OCI-LY7 (cell line): ENCODE measurements around the gene MAN1C1. TPM values are rescaled to one million over a fixed set of nuclear protein-coding genes. Genes with fewer than 3 reads are reported as not detected.

Experiments
- BruUV-seq: library from RNA; stranded (reverse); fragments of 400-500 nt; replicated peaks from 2 replicates; lab custom pipeline; 2021; lab: Mats Ljungman, UMichigan
- CTCF ChIA-PET: fragments of 300-600 bp; sonication (Branson Sonifier 250); formaldehyde crosslinking; loops from one replicate; lab custom pipeline; 2022; ENCODE audit warnings: antibody characterized with exemption; ENCODE audit not compliant: unreplicated experiment; lab: Charles Lee
- POLR2A ChIA-PET: fragments of 300-600 bp; sonication (Branson Sonifier 250); formaldehyde crosslinking; loops from one replicate; lab custom pipeline; 2022; ENCODE audit warnings: antibody characterized with exemption; lab: Charles Lee
- DNase-seq: peaks from one replicate; pipeline ENCODE4 v3.0.0-alpha.2; 2015; ENCODE audit warnings: low spot score
- H2AFZ ChIP-seq: fragments of 200-600 bp; sonication (generic), shearing (Covaris generic); 2 replicates; pipeline ENCODE4 v1.6.1; 2014; ENCODE audit warnings: mild to moderate bottlenecking, antibody characterized with exemption, low read length, moderate library complexity
- H3K27ac ChIP-seq: fragments of 200-600 bp; sonication (generic); 2 replicates; pipeline ENCODE4 v1.5.1; 2014; ENCODE audit warnings: mixed run types, low read depth, mild to moderate bottlenecking, moderate library complexity, low read length, inconsistent platforms; ENCODE audit not compliant: poor library complexity, severe bottlenecking
- H3K36me3 ChIP-seq: fragments of 200-600 bp; sonication (generic); 2 replicates; pipeline ENCODE4 v1.6.1; 2014; ENCODE audit warnings: mild to moderate bottlenecking, antibody characterized with exemption, low read length, moderate library complexity, mixed read lengths; ENCODE audit not compliant: insufficient read depth
- H3K4me1 ChIP-seq: fragments of 200-600 bp; sonication (generic); 2 replicates; pipeline ENCODE4 v1.5.1; 2014; ENCODE audit warnings: mild to moderate bottlenecking, low read length; ENCODE audit not compliant: insufficient read depth, poor library complexity, severe bottlenecking
- H3K4me2 ChIP-seq: fragments of 200-600 bp; sonication (generic); 2 replicates; pipeline ENCODE4 v1.6.1; 2014; ENCODE audit warnings: mild to moderate bottlenecking, low read length
- H3K4me3 ChIP-seq: fragments of 200-600 bp; sonication (generic); 2 replicates; pipeline ENCODE4 v1.5.1; 2014; ENCODE audit warnings: mild to moderate bottlenecking, low read depth, low read length; ENCODE audit not compliant: poor library complexity, severe bottlenecking
- H3K79me2 ChIP-seq: fragments of 200-600 bp; sonication (generic); 2 replicates; pipeline ENCODE4 v1.6.1; 2016; ENCODE audit warnings: low read depth, mild to moderate bottlenecking, low read length, moderate library complexity, mixed read lengths; ENCODE audit not compliant: insufficient read depth
- H3K9me2 ChIP-seq: fragments of 200-600 bp; sonication (generic); 2 replicates; pipeline ENCODE4 v1.6.1; 2016; ENCODE audit warnings: mild to moderate bottlenecking, low read length, mixed read lengths; ENCODE audit not compliant: insufficient read depth
- H3K9me3 ChIP-seq: fragments of 200-600 bp; sonication (generic); 2 replicates; pipeline ENCODE4 v1.6.1; 2014; ENCODE audit warnings: mild to moderate bottlenecking, mixed run types, low read length, mixed read lengths
- H4K20me1 ChIP-seq: fragments of 200-600 bp; sonication (generic); 2 replicates; pipeline ENCODE4 v1.6.1; 2014; ENCODE audit warnings: mild to moderate bottlenecking, antibody characterized with exemption, low read length, moderate library complexity, mixed read lengths; ENCODE audit not compliant: insufficient read depth
- CTCF ChIP-seq: fragments of 200-600 bp; sonication (generic); conservative IDR thresholded peaks from 2 replicates; pipeline ENCODE4 v1.5.1; 2014; ENCODE audit warnings: mild to moderate bottlenecking, antibody characterized with exemption, low read length, moderate library complexity, mixed read lengths
- EZH2phosphoT487 ChIP-seq: fragments of 200-600 bp; sonication (generic); IDR thresholded peaks from 2 replicates; pipeline ENCODE4 v1.6.1; 2018; ENCODE audit warnings: low read depth, borderline replicate concordance, mild to moderate bottlenecking, mixed run types, antibody characterized with exemption, low read length, moderate library complexity, mixed read lengths
- intact Hi-C: fragments of 100-400 bp; cut with micrococcal nuclease; formaldehyde crosslinking; loops from one replicate; pipeline ENCODE4 v1.10.0; 2022; ENCODE audit not compliant: unreplicated experiment
- total RNA-seq, 2 experiments: library from RNA; depleted of rRNA in 1 of 2; stranded (reverse); fragments of >200 nt in 1 of 2; shearing (Covaris generic) in 1 of 2; gene quantifications; 2 replicates each; pipeline ENCODE4 v1.2.3, GENCODE V29; 2014 to 2022

MAN1C1 gene
- total RNA-seq, 2 experiments from 2014 or later = 3.0 to 4.9 TPM

- no peak overlapping the region for H3K4me2 ChIP-seq
- no peak overlapping the region for H3K4me3 ChIP-seq
- H4K20me1 ChIP-seq = no peaks in the 10 kb centered on the region
- H3K79me2 ChIP-seq = no peaks in the 10 kb centered on the region
- H3K36me3 ChIP-seq = no peaks in the 10 kb centered on the region
- no peak for DNase-seq
- H3K4me1 ChIP-seq = no peaks in the 10 kb centered on the region
- no peak overlapping the region for H3K27ac ChIP-seq
- ChIA-PET CTCF (no interaction called here), POLR2A (no interaction called here)
- no peak overlapping the region for H2AFZ ChIP-seq
- intact Hi-C loops = no loop called here
- no peaks in the 10 kb centered on the region for H3K9me3 ChIP-seq
- BruUV-seq = no TSS peak
- TF ChIP-seq CTCF (no peak), EZH2phosphoT487 (no peak)
- no peaks in the 10 kb centered on the region for H3K9me2 ChIP-seq
Measured at GRCh38 chr1:25688390-25689119, 72.0 kb downstream of the MAN1C1 start.

GRCh38 chr1:25689686-25690381 is 73.2 kb downstream of the MAN1C1 start:
- H3K9me2 ChIP-seq = no peaks in the 10 kb centered on the region
- DNase-seq = no peak
- CTCF ChIA-PET = interaction anchor here (0.6 kb wide), 1 partner anchor 117 kb away, joined by 4 read pairs; no protein-coding TSS in a partner anchor
- no peaks in the 10 kb centered on the region for H3K9me3 ChIP-seq
- H3K27ac ChIP-seq = no peak overlapping the region
- no peak for TF ChIP-seq CTCF
- no peak for TF ChIP-seq EZH2phosphoT487
- intact Hi-C loops = no loop called here
- no TSS peak for BruUV-seq
- no peak overlapping the region for H2AFZ ChIP-seq
- no peak overlapping the region for H3K4me3 ChIP-seq
- H3K4me2 ChIP-seq = no peak overlapping the region
- H4K20me1 ChIP-seq = no peaks in the 10 kb centered on the region
- no peaks in the 10 kb centered on the region for H3K4me1 ChIP-seq
- H3K36me3 ChIP-seq = no peaks in the 10 kb centered on the region
- H3K79me2 ChIP-seq = no peaks in the 10 kb centered on the region
- POLR2A ChIA-PET = no interaction called here
